ENCODE data around the gene MUC4.
"Not testable (repeated sequence)": the region's sequence is repeated elsewhere in the genome, so short reads cannot be mapped to it uniquely, and the experiment has no call there.

Gene MUC4

DNA sequence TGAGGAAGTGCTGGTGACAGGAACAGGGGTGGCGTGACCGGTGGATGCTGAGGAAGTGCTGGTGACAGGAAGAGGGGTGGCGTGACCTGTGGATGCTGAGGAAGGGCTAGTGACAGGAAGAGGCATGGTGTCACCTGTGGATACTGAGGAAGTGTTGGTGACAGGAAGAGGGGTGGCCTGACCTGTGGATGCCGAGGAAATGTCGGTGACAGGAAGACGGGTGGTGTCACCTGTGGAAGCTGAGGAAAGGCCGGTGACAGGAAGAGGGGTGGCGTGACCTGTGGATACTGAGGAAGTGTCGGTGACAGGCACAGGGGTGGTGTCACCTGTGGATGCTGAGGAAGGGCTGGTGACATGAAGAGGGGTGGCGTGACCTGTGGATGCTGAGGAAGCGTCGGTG lies 30.5 kb downstream of the MUC4 start:
- DNase-seq (ENCODE audit: low read depth): not testable (repeated sequence)

DNA sequence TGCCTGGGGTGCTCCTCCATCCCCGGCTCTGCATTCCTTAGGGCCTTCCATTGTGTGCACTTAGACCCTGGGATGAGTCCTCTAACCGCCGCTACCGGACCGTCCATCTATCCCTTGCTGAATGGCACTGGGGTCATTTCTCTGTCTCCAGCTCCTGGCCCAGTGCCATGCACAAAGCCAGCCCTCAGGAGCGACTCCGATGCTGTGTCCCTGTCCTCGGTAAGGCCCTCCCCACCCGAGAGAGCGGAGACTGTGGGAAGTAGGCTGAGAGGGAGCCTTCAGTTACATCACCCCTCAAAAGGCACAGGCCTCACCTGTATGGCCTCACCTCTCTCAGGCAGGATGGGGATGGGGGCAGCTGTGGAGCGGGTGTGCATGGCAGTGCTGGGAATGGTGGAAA lies 33.8 kb downstream of the MUC4 start:
- DNase-seq (ENCODE audit: low read depth): no peak

DNA sequence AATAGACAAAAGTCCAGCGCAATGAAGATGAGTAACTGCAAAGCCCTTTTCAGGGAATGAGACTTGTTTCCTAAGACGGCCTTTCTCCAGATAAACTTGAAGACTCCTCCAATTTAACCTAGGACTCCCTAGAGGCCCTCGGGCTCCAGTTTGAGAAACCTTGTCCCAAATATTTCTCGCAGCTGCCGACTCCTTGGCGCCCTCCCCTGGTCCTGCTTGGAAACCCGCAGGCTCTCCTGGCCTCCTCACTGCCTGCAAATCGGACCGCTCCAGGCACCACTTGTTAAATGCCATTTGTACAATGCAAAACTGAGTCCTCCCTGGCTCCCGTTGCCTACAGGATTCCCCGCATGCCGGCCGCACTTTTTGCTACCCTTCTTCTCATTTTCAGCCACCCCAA lies 36.8 kb downstream of the MUC4 start:
- DNase-seq (ENCODE audit: low read depth): no peak

DNA sequence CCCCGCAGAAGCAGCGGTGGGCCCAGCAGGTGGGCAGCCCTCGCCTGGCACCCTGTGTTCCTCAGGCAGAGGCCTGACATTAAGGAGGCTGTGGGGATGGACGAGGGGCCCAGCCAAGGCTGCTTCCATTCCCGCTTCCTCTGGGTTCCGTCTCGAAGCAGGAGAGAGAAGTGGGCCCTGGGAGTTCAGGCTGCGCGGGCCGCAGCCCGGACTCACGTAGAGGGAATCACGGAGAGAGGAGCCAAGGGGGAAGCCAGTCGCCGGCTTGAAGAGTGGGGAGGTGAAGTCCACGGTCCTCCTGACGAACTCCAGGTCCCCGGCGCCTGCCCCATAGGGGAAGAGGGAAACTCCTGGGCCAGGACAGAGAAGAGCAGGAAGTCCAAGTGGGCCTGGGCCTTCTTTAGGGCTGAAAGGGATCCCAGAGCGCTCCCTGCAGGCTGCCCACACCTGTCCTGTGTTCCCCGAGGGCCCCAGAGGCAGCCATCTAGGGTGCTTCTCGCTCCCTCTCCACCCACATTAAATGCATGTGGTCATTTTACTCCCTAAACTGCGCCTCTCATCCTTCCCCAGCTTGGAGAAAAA lies 37.7 kb downstream of the MUC4 start:
- no peak for DNase-seq (ENCODE audit: low read depth)

DNA sequence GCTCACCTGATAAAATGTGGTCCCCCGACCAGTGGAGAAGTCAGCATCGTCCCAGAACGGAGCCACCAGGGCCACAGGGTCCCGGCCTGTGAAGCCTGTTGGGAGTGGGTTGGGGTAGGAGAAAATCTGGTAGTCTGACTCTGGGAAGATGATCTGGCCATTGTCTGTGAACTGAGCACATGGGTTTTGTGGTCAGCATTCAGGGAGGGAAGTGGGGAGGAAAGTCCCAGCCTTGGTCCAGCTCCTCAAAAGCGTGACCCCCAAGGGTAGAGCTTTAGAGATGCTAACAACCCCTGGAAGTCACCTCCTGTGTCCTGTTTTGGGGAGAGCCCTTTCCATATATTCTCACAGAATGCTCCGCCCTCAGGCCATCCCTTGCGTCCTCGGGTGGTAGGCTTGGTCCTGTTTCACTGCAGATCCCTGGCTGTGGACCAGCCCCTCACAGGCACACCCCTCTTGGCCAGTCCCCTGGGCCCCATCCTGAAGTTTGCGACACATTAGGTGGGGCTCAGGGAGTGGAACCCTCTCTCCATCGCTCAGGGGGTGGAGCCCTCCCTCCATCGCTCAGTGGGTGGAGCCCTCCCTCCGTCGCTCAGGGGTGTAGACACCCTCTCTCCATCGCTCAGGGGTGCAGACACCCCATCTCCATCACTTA lies 40.0 kb downstream of the MUC4 start:
- DNase-seq (ENCODE audit: low read depth): no peak

DNA sequence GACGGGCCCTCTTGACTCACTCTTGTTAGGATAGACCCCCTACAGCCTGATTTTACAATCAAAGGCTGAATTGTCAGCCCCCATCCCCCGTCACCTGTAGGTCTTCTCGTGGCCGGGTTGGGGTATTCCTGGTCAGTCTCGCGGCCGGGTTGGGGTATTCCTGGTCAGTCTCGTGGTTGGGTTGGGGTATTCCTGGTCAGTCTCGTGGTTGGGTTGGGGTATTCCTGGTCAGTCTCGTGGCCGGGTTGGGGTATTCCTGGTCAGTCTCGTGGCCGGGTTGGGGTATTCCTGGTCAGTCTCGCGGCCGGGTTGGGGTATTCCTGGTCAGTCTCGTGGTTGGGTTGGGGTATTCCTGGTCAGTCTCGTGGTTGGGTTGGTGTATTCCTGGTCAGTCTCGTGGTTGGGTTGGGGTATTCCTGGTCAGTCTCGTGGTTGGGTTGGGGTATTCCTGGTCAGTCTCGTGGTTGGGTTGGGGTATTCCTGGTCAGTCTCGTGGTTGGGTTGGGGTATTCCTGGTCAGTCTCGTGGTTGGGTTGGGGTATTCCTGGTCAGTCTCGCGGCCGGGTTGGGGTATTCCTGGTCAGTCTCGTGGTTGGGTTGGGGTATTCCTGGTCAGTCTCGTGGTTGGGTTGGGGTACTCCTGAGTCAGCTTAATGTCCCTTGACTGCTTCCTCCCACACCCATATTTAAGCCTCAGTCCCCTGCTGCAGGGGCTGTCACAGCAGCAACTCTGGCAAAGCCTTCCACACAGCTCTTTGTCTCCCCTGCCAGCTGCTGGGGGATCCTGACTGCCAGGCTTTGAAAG lies 40.7 kb downstream of the MUC4 start:
- not testable (repeated sequence) for DNase-seq (ENCODE audit: low read depth)

DNA sequence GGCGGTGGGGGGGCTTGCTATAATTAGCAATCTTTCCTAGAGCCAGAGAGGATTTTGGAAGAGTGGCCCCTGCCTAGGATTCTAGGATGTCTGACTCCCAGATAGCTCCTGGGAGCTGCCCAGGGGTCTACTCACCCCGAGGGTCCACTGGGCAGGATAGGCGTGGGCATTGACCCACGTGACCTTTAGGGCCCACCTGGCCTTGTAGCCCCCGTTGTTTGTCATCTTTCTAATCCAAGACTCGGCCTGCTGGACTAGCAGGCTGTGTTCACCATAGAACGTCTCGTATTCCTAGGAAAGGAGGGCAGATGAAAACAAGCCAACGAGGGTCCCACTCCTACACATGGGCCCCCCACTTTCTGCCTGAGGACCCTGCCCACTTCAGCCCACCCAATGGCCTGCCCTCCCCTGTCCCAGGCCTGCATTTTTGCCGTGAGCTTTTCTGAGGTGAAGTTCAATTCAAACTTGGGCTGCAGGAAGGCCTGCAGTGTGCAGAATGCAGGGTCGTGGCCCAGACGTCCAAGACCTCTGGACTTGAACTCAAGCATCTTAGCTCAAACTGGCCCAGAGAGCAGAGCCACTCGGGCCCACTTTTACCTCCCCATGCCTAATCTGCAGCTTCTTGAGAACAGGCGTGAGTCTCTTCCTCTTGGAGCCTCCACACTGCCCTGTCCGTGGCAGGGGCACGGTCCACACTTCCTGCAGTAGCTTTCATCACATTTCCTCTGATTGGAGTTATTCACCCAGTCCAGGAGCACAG lies 41.5 kb downstream of the MUC4 start:
- no peak for DNase-seq (ENCODE audit: low read depth)

DNA sequence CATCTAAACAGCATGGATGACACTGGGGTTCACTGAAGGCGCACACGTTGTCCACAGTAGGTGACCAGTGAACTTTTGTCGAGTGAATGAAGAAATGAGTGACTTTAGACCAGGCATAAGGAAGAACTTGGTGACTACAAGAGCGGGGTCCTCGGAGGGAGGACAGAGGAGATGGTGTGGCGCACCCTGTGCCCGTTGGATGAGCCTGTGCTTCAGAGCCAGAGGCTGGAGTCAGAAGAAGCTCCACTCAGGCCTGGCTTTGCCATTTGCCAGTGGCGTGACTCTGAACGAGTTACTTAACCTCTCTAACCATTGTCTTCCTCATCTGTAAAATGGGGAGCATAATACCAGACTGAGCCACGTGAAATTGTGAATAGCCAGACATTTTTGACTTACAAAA lies 42.2 kb downstream of the MUC4 start:
- no peak for DNase-seq (ENCODE audit: low read depth)

DNA sequence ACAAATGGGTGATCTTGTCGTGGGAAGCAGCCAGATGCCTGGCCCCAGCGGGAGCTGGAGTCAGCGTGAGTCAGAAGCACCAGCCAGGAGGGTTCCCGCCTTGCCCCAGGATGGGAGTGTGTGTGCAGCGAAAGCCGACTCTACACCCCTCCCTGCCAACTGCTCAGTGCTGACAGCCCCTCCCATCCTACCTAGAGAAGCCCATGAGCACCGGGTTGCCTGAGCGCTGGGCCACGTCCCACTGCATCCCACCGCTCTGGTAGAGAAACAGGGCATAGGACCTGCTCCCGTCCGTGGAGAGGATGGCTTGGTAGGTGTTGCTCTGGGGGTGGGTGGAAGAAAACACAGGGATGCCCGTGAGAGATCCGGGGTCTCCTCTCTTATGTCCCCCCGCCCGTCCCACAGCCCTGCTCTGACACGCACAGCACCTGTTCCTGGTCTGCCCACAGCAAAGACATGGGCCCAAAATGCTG lies 42.9 kb downstream of the MUC4 start:
- no peak for DNase-seq (ENCODE audit: low read depth)

DNA sequence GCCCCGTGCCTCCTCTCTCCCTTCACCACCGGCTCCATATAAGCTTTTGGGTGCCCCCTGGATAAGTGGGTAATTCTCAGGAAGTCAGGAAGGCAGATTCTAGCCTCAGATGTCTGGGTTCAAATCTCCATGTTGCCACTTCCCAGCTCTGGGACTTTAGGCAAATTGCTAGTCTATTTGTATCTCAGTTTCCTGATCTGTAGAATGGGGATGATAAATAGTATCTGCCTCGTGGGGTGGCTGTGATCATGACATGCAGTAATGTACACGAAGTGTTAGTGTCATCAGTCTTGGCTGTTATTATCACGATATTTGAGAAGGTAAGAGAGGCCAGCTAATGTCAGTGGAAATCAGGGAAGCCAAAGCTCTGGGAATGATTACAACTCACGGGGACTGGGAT lies 43.3 kb downstream of the MUC4 start:
- DNase-seq (ENCODE audit: low read depth): no peak

DNA sequence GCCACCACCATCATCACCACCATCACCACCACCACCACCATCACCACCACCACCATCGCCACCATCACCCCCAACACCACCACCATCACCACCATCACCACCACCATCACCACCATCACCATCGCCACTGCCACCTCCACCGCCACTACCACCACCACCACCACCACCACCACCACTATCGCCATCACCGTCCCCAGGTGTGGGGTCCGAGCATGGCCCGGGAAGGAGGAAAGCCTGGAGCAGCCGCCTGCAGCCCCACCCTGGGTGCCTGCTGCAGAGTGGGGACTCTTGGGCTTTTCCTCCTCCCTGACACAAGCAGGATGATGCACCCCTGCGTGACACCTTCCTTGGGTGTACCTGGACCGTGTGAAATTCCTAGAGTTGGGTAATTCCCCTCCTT lies 43.9 kb downstream of the MUC4 start:
- DNase-seq (ENCODE audit: low read depth): no peak

DNA sequence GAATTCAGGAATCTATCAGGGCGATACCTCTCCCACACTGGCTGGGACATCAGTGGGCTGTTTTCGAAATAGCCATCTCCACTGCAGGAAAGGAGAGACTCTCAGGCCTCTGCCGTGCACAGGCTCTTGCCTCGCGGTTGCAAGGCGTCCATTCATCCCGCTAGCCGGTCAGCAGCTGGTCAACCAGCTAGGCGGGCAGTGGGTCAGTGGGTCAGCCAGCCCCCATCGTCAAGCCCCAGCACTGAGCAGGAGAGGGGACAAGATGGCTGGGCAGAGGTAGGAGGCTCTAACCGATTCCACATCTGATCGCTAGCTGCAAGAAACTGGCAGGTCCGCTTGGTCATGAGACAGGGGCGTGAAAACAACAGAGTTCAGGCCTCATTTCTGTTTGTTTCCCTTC lies 45.1 kb downstream of the MUC4 start:
- DNase-seq (ENCODE audit: low read depth): no peak

DNA sequence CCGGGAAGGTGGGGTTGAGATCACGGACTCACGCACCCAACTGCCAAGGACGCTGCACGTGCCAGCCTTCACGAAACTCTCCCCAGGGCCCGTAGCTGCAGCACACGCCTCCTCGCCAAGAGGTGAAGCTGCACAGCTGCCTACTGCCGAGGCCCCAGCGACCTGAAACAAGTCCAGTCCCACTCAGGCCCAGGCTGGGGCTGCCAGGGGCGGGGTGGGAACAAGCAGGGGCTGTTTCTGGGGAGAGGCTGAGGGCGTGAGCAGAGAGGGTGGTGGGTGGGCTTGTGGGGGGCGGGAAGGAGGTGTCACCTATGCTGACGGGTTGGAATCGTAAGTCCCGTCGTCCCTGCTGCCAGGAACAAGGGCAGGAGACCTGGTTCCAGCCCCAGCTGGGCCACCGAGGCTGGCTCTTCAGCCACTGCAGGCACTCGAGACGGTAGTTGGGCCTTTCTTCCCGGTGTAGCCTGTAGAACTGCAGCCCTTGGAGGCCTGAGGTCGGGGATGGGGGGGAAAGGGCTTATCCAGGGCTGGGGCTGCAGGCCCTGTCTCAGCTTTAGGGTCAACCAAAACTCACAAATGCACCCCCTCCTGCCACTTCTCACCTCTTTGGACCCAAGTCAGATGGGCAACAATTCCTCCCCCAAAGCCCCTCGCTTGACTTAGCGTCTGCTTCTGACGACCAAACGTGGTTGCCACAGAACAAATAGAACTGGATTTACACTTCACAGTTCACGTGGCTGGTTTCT lies 46.6 kb downstream of the MUC4 start:
- DNase-seq (ENCODE audit: low read depth): no peak

DNA sequence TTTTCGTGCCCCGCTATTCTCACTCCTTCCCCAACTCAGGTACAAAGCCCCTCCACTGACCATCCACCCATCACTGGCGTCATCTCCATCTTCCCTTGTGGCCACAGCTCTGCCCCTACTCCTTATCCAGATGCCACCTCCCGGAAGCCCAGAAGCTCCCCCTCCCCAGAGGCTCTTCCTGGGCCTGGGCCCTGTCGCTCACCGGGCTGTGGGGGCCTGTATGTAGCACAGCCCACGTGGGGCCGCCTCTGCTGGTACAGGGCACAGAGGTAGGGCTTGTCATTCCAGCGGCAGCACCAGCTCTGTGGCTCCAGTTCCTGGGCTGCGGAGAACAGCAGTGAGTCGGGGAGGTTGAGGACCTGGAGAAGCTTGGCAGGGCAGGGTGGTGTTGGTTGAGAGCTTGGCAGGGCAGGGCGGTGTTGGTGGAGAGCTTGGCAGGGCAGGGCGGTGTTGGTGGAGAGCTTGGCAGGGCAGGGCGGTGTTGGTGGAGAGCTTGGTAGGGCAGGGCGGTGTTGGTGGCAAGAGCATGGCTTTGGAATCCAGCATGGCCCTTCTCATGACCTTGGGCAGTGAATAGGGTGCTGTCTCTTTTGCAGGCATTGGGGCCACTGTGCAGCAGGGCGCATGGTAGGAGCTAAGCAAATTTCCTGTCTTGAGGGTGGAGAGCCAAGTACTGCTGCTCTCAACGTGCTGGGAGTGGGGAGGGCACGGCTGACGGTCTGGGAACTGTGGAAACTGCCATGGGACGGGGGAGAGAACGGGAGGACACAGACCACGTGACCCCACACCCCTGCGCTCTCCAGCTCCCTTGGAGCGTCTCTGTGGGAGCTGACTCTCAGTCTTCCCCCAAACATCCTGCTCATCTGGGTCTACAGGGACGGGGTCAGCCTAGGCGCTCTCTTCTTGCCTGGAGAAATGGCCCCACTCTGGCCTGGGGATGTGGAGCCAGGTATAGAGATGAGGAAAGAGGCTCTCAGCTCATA lies 47.6 kb downstream of the MUC4 start:
- DNase-seq (ENCODE audit: low read depth): no peak

DNA sequence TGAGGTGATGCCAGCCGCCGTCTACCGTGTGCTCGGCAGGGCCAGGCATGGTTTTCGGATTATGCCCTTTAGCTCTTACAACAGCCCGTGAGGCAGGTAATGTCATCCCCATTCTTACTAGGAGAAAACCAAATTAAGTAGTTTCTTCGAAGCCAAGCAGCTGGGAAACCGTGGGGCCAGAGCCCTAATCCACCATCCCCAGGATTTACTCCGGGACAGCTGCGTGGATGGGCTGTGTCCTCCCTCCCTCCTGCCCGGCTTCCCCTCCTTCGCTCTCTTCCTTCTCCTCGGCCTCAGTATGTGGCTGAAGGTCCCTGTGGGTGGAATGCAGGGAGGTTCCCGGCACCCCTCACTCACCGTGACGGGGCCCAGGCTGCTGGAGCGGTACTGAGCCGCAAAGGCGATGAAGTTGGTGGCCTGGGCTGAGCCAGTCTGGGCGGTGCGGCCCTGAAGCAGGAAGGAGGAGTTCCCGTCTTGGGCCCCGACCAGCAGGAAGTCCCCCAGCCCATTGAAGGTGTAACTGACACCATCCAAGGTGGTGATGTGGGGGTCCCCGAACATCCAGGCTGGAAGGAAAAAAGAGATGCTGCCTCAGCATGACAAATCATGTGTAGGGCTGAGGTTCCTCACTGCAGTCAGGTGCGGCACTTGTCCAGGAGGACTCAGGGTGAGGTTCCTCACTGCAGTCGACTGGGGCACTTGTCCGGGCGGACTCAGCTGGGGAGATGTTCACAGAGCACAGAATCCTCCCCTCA lies 48.5 kb downstream of the MUC4 start:
- no peak for DNase-seq (ENCODE audit: low read depth)

DNA sequence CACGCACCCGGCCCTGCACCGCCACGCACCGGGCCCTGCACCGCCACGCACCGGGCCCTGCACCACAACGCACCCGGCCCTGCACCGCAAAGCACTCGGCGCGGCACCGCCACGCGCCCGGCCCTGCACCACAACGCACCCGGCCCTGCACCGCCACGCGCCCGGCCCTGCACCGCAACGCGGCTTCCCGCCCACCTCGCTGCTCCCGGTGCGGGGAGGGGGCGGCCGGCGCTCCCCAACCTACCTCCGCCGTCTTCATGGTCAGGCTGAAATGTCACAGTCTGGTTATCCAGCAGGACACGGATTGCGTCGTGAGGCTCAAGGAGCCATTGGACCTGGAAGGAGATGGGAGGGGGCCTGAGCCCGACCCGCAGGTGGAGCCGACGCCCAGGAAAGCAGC lies 49.1 kb downstream of the MUC4 start:
- no peak for DNase-seq (ENCODE audit: low read depth)

DNA sequence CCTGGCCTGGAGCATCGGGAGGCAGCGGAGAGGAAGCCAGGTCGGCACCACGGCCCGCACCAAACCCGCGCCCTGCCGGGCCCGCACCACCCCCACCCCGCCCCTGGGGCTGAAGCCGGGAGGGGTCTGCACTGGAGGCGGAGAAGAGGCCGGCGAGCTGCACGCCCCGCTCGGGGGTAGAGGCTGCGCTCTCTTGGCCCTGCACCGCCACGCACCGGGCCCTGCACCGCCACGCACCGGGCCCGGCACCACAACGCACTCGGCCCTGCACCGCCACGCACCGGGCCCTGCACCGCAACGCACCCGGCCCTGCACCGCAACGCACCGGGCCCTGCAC lies 49.5 kb downstream of the MUC4 start:
- DNase-seq (ENCODE audit: low read depth): no peak

DNA sequence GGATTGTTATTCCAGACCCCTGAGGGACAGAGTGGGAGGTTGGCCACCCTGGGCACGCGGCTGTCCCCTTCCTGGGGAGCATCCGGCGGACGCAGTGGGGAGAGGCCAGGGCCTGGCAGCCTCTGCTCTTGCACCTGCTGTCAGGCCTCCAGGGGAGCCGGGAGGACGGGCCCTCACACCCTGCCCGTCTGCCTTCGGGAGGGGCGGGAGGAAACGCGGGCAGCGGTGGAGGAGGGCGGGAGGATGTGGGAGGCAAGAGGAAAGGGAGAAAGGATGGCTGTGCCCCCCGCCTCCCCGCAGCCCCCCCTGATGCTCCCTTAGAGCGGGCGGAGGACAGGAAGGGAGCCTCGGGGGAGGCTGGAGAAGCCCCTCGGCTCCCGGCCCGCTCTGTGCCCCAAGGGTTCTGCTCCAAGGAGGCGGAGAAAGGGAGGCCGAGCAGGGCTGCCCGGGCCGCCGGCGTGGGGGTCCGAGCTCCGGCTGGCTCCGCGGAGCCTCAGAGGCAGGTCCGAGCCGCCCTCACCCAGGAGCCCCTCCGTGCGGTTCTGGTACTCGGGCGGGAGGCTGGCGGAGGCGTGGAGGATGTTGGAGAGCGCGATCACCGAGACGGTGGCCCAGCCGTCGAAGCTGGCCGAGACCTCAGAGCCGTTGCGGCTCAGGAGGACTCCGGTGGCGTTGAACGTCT lies 50.0 kb downstream of the MUC4 start:
- no peak for DNase-seq (ENCODE audit: low read depth)

DNA sequence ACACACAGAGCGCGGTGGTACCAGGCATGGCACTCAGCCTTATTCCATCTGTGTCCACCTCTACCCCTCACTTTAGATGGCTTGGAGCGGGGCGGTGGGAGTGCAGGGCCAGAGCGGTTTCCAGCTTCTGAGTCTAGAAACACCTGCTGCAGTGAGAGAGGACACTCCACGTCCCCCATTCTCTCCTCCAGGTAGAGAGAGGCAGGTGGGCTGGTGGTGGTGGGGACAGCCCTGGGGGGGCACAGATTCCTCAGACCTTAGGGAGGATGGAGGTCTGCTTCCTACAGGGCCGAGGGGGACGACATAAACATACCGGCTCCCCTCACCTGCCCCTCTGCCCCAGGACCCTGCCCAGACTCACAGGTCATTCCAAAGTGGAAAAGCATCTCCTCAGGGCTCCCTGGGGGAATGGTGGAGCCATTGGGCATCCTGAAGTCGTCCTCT lies 50.6 kb downstream of the MUC4 start:
- DNase-seq (ENCODE audit: low read depth): no peak
